HCT116 (cell line): ENCODE results near the gene RGS19. TPM values are rescaled to one million over a fixed set of nuclear protein-coding genes. Genes with fewer than 3 reads are reported as not detected.

Source experiments
- ATAC-seq: fragments of 200-7000 bp; cut with Tn5 transposase; 2 replicates; pipeline ENCODE4 v1.9.1; 2020; ENCODE audit warnings: mild to moderate bottlenecking, moderate library complexity
- BruUV-seq: library from RNA; stranded (reverse); fragments of 400-500 nt; replicated peaks from 2 replicates; lab custom pipeline; 2021; lab: Mats Ljungman, UMichigan
- CTCF ChIA-PET: fragments of 300-600 bp; sonication (Branson Sonifier 250); formaldehyde crosslinking; loops from one replicate; lab custom pipeline; 2021; ENCODE audit warnings: antibody characterized with exemption; lab: Charles Lee
- POLR2A ChIA-PET: fragments of 300-600, 350-600 bp; sonication (Branson Sonifier 250); formaldehyde crosslinking; loops from one replicate; lab custom pipeline; 2021; ENCODE audit warnings: antibody characterized with exemption; lab: Charles Lee
- RAD21 ChIA-PET, 2 experiments: fragments of 300-600 bp; sonication (Branson Sonifier 250); formaldehyde crosslinking; loops; one replicate each; lab custom pipeline; 2023; ENCODE audit warnings: low total read pairs in 2 of 2; ENCODE audit not compliant: uncharacterized antibody in 2 of 2, unreplicated experiment in 2 of 2, low non-redundant PET in 1 of 2; lab: Charles Lee
- DNase-seq: peaks from one replicate; pipeline ENCODE4 v3.0.0-alpha.2; 2010; ENCODE audit warnings: low read depth, low spot score
- H2AFZ ChIP-seq: fragments of 200-600 bp; shearing (Covaris generic), sonication (generic); 2 replicates; pipeline ENCODE4 v1.6.1; 2017; ENCODE audit warnings: low read depth, mixed run types, mixed read lengths, antibody characterized with exemption, low read length; ENCODE audit not compliant: poor library complexity, severe bottlenecking
- H3K27ac ChIP-seq: 2 replicates; pipeline ENCODE4 v1.5.1; 2012; ENCODE audit warnings: low read depth, low read length
- H3K27me3 ChIP-seq: fragments of 200-600 bp; sonication (generic); 2 replicates; pipeline ENCODE4 v1.6.1; 2016; ENCODE audit warnings: mixed run types, low read length, mixed read lengths; ENCODE audit not compliant: insufficient read depth
- H3K36me3 ChIP-seq, 2 experiments: fragments of 200-500 bp in 1 of 2; fragments of 200-600 bp in 1 of 2; sonication (Bioruptor generic) in 1 of 2; sonication (generic) in 1 of 2; 2 replicates each; pipeline versions ENCODE4 v1.5.1 to v1.6.1; 2014 to 2016; ENCODE audit warnings: low read length in 2 of 2, inconsistent platforms in 1 of 2, mixed read lengths in 1 of 2, mixed run types in 1 of 2; ENCODE audit not compliant: insufficient read depth in 2 of 2, control insufficient read depth in 1 of 2
- H3K4me1 ChIP-seq, 2 experiments: fragments of 200-600 bp in 1 of 2; sonication (generic) in 1 of 2; 2 replicates each; pipeline versions ENCODE4 v1.5.1 to v1.6.1; 2012 to 2017; ENCODE audit warnings: low read length in 2 of 2, inconsistent platforms in 1 of 2, mild to moderate bottlenecking in 1 of 2, mixed read lengths in 1 of 2, mixed run types in 1 of 2, moderate library complexity in 1 of 2; ENCODE audit not compliant: insufficient read depth in 2 of 2, control insufficient read depth in 1 of 2
- H3K4me2 ChIP-seq: fragments of 200-600 bp; sonication (generic); 2 replicates; pipeline ENCODE4 v1.6.1; 2017; ENCODE audit warnings: mixed run types, low read length, mixed read lengths
- H3K4me3 ChIP-seq, 2 experiments: fragments of 200-600 bp in 1 of 2; sonication (generic) in 1 of 2; replicated peaks in 1 of 2; 2 replicates each; pipeline ENCODE4 v1.5.1; 2011 to 2016; ENCODE audit warnings: low read length in 2 of 2, control low read depth in 1 of 2, low read depth in 1 of 2, mild to moderate bottlenecking in 1 of 2, mixed read lengths in 1 of 2, mixed run types in 1 of 2
- H3K79me2 ChIP-seq: fragments of 200-600 bp; sonication (generic); 2 replicates; pipeline ENCODE4 v1.6.1; 2017; ENCODE audit warnings: mild to moderate bottlenecking, mixed run types, low read length, moderate library complexity, mixed read lengths; ENCODE audit not compliant: insufficient read depth
- H3K9ac ChIP-seq: fragments of 200-600 bp; sonication (generic); 2 replicates; pipeline ENCODE4 v1.6.1; 2016; ENCODE audit warnings: low read length, mixed read lengths
- H3K9me2 ChIP-seq: fragments of 200-600 bp; sonication (generic), shearing (Covaris generic); 2 replicates; pipeline ENCODE4 v1.6.1; 2017; ENCODE audit warnings: mixed run types, mild to moderate bottlenecking, moderate library complexity; ENCODE audit not compliant: insufficient read depth
- H3K9me3 ChIP-seq, 2 experiments: fragments of 200-500 bp in 1 of 2; fragments of 200-600 bp in 1 of 2; sonication (Bioruptor generic) in 1 of 2; sonication (generic) in 1 of 2; 2 replicates each; pipeline ENCODE4 v1.6.1; 2014 to 2017; ENCODE audit warnings: low read length in 2 of 2, mixed read lengths in 2 of 2, inconsistent platforms in 1 of 2, low read depth in 1 of 2, mild to moderate bottlenecking in 1 of 2, mixed run types in 1 of 2, moderate library complexity in 1 of 2; ENCODE audit not compliant: control insufficient read depth in 1 of 2, insufficient read depth in 1 of 2
- H4K20me1 ChIP-seq: fragments of 200-600 bp; sonication (generic), shearing (Covaris generic); 2 replicates; pipeline ENCODE4 v1.6.1; 2017; ENCODE audit warnings: mixed run types, mild to moderate bottlenecking, moderate library complexity; ENCODE audit not compliant: insufficient read depth
- CBX3 ChIP-seq: IDR thresholded peaks from 2 replicates; pipeline ENCODE4 v1.6.1; 2012; ENCODE audit warnings: low read depth
- EGR1 ChIP-seq: IDR thresholded peaks from 2 replicates; pipeline ENCODE4 v1.6.1; 2012; ENCODE audit warnings: low read depth
- ELF1 ChIP-seq: IDR thresholded peaks from 2 replicates; pipeline ENCODE4 v1.6.1; 2012; ENCODE audit warnings: low read depth, borderline replicate concordance
- EZH2 ChIP-seq: fragments of 200-600 bp; sonication (generic); IDR thresholded peaks from 2 replicates; pipeline ENCODE4 v1.6.1; 2017; ENCODE audit warnings: antibody characterized with exemption, mixed run types
- EZH2phosphoT487 ChIP-seq: fragments of 200-600 bp; IDR thresholded peaks from 2 replicates; pipeline ENCODE4 v1.6.1; 2018; ENCODE audit warnings: antibody characterized with exemption, borderline replicate concordance
- FOSL1 ChIP-seq: IDR thresholded peaks from 2 replicates; pipeline ENCODE4 v1.6.1; 2012; ENCODE audit warnings: low read depth
- JUND ChIP-seq: IDR thresholded peaks from 2 replicates; pipeline ENCODE4 v1.6.1; 2012
- POLR2A ChIP-seq: IDR thresholded peaks from 2 replicates; pipeline ENCODE4 v1.7.0; 2011; ENCODE audit warnings: borderline replicate concordance; ENCODE audit not compliant: insufficient read depth, insufficient read length; ENCODE audit errors: extremely low read depth
- RAD21 ChIP-seq: IDR thresholded peaks from 2 replicates; pipeline ENCODE4 v1.6.1; 2012; ENCODE audit warnings: low read depth, mild to moderate bottlenecking
- REST ChIP-seq: IDR thresholded peaks from 2 replicates; pipeline ENCODE4 v1.6.1; 2012; ENCODE audit warnings: low read depth
- SIN3A ChIP-seq: IDR thresholded peaks from 2 replicates; pipeline ENCODE4 v1.6.1; 2012; ENCODE audit warnings: low read depth
- SP1 ChIP-seq: IDR thresholded peaks from 2 replicates; pipeline ENCODE4 v1.6.1; 2012; ENCODE audit warnings: low read depth
- SRF ChIP-seq: IDR thresholded peaks from 2 replicates; pipeline ENCODE4 v1.6.1; 2012; ENCODE audit warnings: low read depth
- TCF7L2 ChIP-seq: IDR thresholded peaks from 2 replicates; pipeline ENCODE4 v1.7.0; 2011; ENCODE audit warnings: borderline replicate concordance, inconsistent platforms; ENCODE audit not compliant: insufficient read depth, insufficient read length; ENCODE audit errors: extremely low read depth
- YY1 ChIP-seq: IDR thresholded peaks from 2 replicates; pipeline ENCODE4 v1.6.1; 2011; ENCODE audit warnings: low read length, low read depth, moderate library complexity, mild to moderate bottlenecking; ENCODE audit not compliant: insufficient replicate concordance; ENCODE audit errors: extremely low read depth
- ZBTB33 ChIP-seq: IDR thresholded peaks from 2 replicates; pipeline ENCODE4 v1.6.1; 2011; ENCODE audit warnings: mild to moderate bottlenecking, low read length, moderate library complexity; ENCODE audit not compliant: insufficient replicate concordance; ENCODE audit errors: extremely low read depth
- ZNF274 ChIP-seq: fragments of 200-500 bp; sonication (Bioruptor generic); IDR thresholded peaks from 2 replicates; pipeline ENCODE4 v1.6.1; 2014; ENCODE audit warnings: mild to moderate bottlenecking, low read depth, low read length, inconsistent platforms
- intact Hi-C: fragments of 100-400 bp; cut with micrococcal nuclease; formaldehyde crosslinking; loops from 2 replicates; pipeline ENCODE4 v1.10.0; 2022
- total RNA-seq: library from RNA; stranded (reverse); gene quantifications from one replicate; pipeline ENCODE4 v1.2.1, GENCODE V29; 2021; ENCODE audit not compliant: unreplicated experiment
- TF ChIP-seq, protein P1 (sequence below), 3 experiments: fragments of 200-600 bp in 1 of 3; sonication (generic) in 1 of 3; IDR thresholded peaks in 2 of 3; conservative IDR thresholded peaks in 1 of 3; 2 replicates each; pipeline ENCODE4 v1.5.1; 2012 to 2017; ENCODE audit warnings: low read depth in 2 of 3, low read length in 2 of 3, antibody characterized with exemption in 1 of 3, borderline replicate concordance in 1 of 3, control low read depth in 1 of 3, mild to moderate bottlenecking in 1 of 3, mixed read lengths in 1 of 3, mixed run types in 1 of 3, moderate library complexity in 1 of 3; ENCODE audit not compliant: insufficient read depth in 1 of 3

The RGS19 gene
- total RNA-seq, 1 experiment from 2014 or later = 21.4 TPM

DNA sequence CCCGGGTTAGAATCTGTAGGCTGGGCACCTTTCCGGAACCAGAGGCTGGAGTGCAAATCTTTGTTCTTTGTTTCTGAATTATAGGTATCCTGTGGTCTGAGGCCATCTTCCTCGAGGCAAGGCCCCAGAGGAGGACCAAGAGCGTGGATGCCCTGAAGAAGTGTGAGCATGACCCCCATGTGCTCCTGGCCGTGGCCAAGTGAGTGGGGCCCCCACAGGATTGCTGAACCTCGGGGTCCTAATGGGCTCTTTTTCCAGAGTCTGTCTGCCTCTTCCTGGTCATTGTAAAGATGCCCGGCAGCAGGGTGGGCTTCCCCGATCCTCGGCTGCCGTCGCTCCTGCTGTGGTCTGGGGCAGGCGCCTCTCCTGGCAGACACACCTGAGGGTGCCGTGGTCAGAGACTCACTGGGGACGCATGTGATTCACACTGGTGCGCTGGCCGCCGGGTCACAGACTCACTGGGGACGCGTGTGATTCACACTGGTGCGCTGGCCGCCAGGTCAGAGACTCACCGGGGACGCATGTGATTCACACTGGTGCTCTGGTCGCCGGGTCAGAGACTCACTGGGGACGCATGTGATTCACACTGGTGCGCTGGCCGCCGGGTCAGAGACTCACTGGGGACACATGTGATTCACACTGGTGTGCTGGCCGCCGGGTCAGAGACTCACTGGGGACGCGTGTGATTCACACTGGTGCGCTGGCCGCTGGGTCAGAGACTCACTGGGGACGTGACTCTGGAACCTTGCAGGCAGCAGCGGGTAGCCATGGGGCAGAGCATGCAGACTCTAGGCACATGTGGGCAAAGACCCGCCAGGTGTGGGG, 49.8 kb downstream of the RGS19 start:
- H3K36me3 ChIP-seq = peaks cover 11 to 18% of the 10 kb centered on the region in 2 experiments; a peak in 3 of 4 replicates
- TF ChIP-seq ZBTB33 = no peak
- TF ChIP-seq CBX3 = no peak
- no peak for TF ChIP-seq ZNF274
- no peak for TF ChIP-seq FOSL1
- TF ChIP-seq SRF = no peak
- TF ChIP-seq RAD21 = no peak
- no peak for TF ChIP-seq SIN3A
- TF ChIP-seq JUND = no peak
- no peak for TF ChIP-seq EZH2phosphoT487
- no peak for TF ChIP-seq SP1
- TF ChIP-seq EZH2 = no peak
- TF ChIP-seq YY1 = no peak
- no peak for TF ChIP-seq TCF7L2
- no peak for TF ChIP-seq EGR1
- TF ChIP-seq POLR2A = no peak
- no peak for TF ChIP-seq REST
- no peak for TF ChIP-seq ELF1
- TF ChIP-seq, protein P1, sequence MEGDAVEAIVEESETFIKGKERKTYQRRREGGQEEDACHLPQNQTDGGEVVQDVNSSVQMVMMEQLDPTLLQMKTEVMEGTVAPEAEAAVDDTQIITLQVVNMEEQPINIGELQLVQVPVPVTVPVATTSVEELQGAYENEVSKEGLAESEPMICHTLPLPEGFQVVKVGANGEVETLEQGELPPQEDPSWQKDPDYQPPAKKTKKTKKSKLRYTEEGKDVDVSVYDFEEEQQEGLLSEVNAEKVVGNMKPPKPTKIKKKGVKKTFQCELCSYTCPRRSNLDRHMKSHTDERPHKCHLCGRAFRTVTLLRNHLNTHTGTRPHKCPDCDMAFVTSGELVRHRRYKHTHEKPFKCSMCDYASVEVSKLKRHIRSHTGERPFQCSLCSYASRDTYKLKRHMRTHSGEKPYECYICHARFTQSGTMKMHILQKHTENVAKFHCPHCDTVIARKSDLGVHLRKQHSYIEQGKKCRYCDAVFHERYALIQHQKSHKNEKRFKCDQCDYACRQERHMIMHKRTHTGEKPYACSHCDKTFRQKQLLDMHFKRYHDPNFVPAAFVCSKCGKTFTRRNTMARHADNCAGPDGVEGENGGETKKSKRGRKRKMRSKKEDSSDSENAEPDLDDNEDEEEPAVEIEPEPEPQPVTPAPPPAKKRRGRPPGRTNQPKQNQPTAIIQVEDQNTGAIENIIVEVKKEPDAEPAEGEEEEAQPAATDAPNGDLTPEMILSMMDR (IDR thresholded peaks at IDR 0.05 in 2 of 3, conservative IDR thresholded peaks at IDR 0.05 in 1 of 3; ENCODE audit: borderline replicate concordance in 1 of 3, insufficient read depth in 1 of 3, low read depth in 2 of 3, low read length in 2 of 3) = no peak
- TF ChIP-seq, all 23 proteins: peak for 0
- DNase-seq (no peak), ATAC-seq (no peak)
- H3K9ac ChIP-seq = no peak overlapping the region
- H3K27me3 ChIP-seq = no peaks in the 10 kb centered on the region
- no peaks in the 10 kb centered on the region for H3K9me3 ChIP-seq
- H3K9me2 ChIP-seq = no peaks in the 10 kb centered on the region
- RAD21 ChIA-PET = no interaction called here
- no peaks in the 10 kb centered on the region for H3K79me2 ChIP-seq
- CTCF ChIA-PET = no interaction called here
- H3K4me1 ChIP-seq = no peaks in the 10 kb centered on the region
- H4K20me1 ChIP-seq = no peaks in the 10 kb centered on the region
- no peak overlapping the region for H3K4me2 ChIP-seq
- no TSS peak for BruUV-seq
- H3K4me3 ChIP-seq = no peak overlapping the region
- no peak overlapping the region for H2AFZ ChIP-seq
- no peak overlapping the region for H3K27ac ChIP-seq
- POLR2A ChIA-PET = no interaction called here
- intact Hi-C loops = no loop called here
